D341Med (cell line): Measurements from ENCODE around the gene OR7D4.
A peak's percentile ranks its signal among the peaks of the same experiment; 100 is the strongest.
"Not testable (repeated sequence)": the region's sequence is repeated elsewhere in the genome, so short reads cannot be mapped to it uniquely, and the experiment has no call there.

Experiments
- DNase-seq: peaks from one replicate; pipeline ENCODE4 v3.0.0; 2012; ENCODE audit warnings: low spot score

The OR7D4 gene

GRCh38 chr19:9219489-9219888 is at the start of gene OR7D4:
TSS of gene OR7D4 (minus strand) at chr19:9219589. CDS start at chr19:9214837, 4,752 bp downstream.
- DNase-seq: no peak

GRCh38 chr19:9251236-9251635 is 31.8 kb upstream of the OR7D4 start:
- DNase-seq: no peak

GRCh38 chr19:9250630-9251029 is 31.2 kb upstream of the OR7D4 start, which contains the start of gene OR7E24:
TSS of gene OR7E24 (plus strand) at chr19:9250930. CDS start at chr19:9251044, 114 bp downstream.
- DNase-seq: no peak

GRCh38 chr19:9205501-9206113 is 13.8 kb downstream of the OR7D4 start:
- peak; percentile 68 for DNase-seq

- DNase-seq: not testable (repeated sequence)
These were observed 21.3 kb downstream of the OR7D4 start for GRCh38 chr19:9198044-9198443.

GRCh38 chr19:9189535-9189934 is 29.9 kb downstream of the OR7D4 start:
- no peak for DNase-seq

- no peak for DNase-seq
These were observed 32.2 kb downstream of the OR7D4 start for GRCh38 chr19:9187191-9187590.

- DNase-seq: no peak
These were observed 36.4 kb downstream of the OR7D4 start for GRCh38 chr19:9183000-9183399.

- DNase-seq: no peak
These were observed 40.5 kb downstream of the OR7D4 start, which contains the start of gene OR7D2 for GRCh38 chr19:9178901-9179300. TSS of gene OR7D2 (plus strand) at chr19:9178979. CDS start at chr19:9185782, 6,803 bp downstream.

GRCh38 chr19:9175326-9175725 is 44.1 kb downstream of the OR7D4 start:
- no peak for DNase-seq

- no peak for DNase-seq
These were observed 47.9 kb downstream of the OR7D4 start for GRCh38 chr19:9171393-9171991.

- DNase-seq: no peak
These were observed 52.5 kb downstream of the OR7D4 start for GRCh38 chr19:9166846-9167245.

GRCh38 chr19:9165261-9165660 is 54.1 kb downstream of the OR7D4 start:
- DNase-seq: no peak

- no peak for DNase-seq
These were observed 58.0 kb downstream of the OR7D4 start for GRCh38 chr19:9161427-9161826.
